ENCODE results near the gene SMS. TPM values are rescaled to one million over a fixed set of nuclear protein-coding genes. Genes with fewer than 3 reads are reported as not detected.

The SMS gene
- total and polyA plus RNA-seq, 2 experiments from 2014 or later: 185 to 274 TPM

DNA sequence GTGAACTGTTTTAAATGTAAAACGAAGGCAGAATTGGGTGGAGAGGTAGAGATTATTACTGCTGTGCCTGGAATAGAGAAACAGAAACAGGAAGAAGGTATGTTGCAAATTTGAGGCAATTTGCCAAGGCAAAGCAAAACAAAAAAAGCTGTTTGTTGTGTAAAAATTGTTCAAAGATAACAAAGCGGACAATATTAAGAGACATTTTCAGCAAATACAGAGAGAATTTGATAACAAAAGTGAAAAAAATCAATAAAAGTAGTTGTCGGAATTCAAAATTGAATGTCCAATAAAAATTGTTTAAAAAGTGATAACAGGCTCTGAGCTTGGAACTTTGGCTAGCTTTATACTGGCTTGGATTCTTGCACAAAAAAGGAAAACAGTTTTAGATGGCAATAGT, 14.4 kb upstream of the SMS start:
- H3K27ac Mint-ChIP-seq: no peak overlapping the region
- Histone ChIP-seq H3K27me3 (ENCODE audit: insufficient read depth) (no peaks in the 10 kb centered on the region), H2AFZ (no peak overlapping the region), H4K20me1 (replicated peaks; ENCODE audit: insufficient read depth) (no peaks in the 10 kb centered on the region), H3K4me2 (no peak overlapping the region), H3K79me2 (replicated peaks; ENCODE audit: insufficient read depth) (no peaks in the 10 kb centered on the region), H3K27ac (ENCODE audit: low read depth) (peak overlapping the region; percentile 65), H3K4me1 (ENCODE audit: insufficient read depth) (peaks cover 12% of the 10 kb centered on the region; the same call in 1 of the 2 replicates), H3K4me3 (no peak overlapping the region), H3K36me3 (ENCODE audit: insufficient read depth) (no peaks in the 10 kb centered on the region), H3F3A (replicated peaks; ENCODE audit: low read depth) (no peaks in the 10 kb centered on the region), H3K9me2 (ENCODE audit: insufficient read depth) (no peaks in the 10 kb centered on the region)
- no peak for ATAC-seq
- no peak for DNase-seq (ENCODE audit: low spot score)
- peaks cover 16% of the 10 kb centered on the region for H3K4me1 Mint-ChIP-seq
- peaks cover 3% of the 10 kb centered on the region for H3K27me3 Mint-ChIP-seq (ENCODE audit: insufficient read depth, low read depth, poor library complexity)
- no peaks in the 10 kb centered on the region for H3K9me3 Mint-ChIP-seq
- no peaks in the 10 kb centered on the region for H3K36me3 Mint-ChIP-seq (ENCODE audit: low read depth)
- TF ChIP-seq NANOG (IDR thresholded peaks at IDR 0.05; ENCODE audit: borderline replicate concordance) (no peak), ZNF331 (CRISPR knock-in tag; IDR thresholded peaks at IDR 0.05; ENCODE audit: low read depth) (no peak), POLR2AphosphoS5 (IDR thresholded peaks at IDR 0.05; ENCODE audit: low read depth) (no peak), EZH2 (IDR thresholded peaks at IDR 0.05; ENCODE audit: low read depth, unreplicated experiment) (no peak), CREB1 (CRISPR knock-in tag; IDR thresholded peaks at IDR 0.05; ENCODE audit: low read depth) (no peak), JUNB (IDR thresholded peaks at IDR 0.05; ENCODE audit: unreplicated experiment) (no peak), ZNF114 (CRISPR knock-in tag; IDR thresholded peaks at IDR 0.05) (no peak)
- TF ChIP-seq, protein P1, sequence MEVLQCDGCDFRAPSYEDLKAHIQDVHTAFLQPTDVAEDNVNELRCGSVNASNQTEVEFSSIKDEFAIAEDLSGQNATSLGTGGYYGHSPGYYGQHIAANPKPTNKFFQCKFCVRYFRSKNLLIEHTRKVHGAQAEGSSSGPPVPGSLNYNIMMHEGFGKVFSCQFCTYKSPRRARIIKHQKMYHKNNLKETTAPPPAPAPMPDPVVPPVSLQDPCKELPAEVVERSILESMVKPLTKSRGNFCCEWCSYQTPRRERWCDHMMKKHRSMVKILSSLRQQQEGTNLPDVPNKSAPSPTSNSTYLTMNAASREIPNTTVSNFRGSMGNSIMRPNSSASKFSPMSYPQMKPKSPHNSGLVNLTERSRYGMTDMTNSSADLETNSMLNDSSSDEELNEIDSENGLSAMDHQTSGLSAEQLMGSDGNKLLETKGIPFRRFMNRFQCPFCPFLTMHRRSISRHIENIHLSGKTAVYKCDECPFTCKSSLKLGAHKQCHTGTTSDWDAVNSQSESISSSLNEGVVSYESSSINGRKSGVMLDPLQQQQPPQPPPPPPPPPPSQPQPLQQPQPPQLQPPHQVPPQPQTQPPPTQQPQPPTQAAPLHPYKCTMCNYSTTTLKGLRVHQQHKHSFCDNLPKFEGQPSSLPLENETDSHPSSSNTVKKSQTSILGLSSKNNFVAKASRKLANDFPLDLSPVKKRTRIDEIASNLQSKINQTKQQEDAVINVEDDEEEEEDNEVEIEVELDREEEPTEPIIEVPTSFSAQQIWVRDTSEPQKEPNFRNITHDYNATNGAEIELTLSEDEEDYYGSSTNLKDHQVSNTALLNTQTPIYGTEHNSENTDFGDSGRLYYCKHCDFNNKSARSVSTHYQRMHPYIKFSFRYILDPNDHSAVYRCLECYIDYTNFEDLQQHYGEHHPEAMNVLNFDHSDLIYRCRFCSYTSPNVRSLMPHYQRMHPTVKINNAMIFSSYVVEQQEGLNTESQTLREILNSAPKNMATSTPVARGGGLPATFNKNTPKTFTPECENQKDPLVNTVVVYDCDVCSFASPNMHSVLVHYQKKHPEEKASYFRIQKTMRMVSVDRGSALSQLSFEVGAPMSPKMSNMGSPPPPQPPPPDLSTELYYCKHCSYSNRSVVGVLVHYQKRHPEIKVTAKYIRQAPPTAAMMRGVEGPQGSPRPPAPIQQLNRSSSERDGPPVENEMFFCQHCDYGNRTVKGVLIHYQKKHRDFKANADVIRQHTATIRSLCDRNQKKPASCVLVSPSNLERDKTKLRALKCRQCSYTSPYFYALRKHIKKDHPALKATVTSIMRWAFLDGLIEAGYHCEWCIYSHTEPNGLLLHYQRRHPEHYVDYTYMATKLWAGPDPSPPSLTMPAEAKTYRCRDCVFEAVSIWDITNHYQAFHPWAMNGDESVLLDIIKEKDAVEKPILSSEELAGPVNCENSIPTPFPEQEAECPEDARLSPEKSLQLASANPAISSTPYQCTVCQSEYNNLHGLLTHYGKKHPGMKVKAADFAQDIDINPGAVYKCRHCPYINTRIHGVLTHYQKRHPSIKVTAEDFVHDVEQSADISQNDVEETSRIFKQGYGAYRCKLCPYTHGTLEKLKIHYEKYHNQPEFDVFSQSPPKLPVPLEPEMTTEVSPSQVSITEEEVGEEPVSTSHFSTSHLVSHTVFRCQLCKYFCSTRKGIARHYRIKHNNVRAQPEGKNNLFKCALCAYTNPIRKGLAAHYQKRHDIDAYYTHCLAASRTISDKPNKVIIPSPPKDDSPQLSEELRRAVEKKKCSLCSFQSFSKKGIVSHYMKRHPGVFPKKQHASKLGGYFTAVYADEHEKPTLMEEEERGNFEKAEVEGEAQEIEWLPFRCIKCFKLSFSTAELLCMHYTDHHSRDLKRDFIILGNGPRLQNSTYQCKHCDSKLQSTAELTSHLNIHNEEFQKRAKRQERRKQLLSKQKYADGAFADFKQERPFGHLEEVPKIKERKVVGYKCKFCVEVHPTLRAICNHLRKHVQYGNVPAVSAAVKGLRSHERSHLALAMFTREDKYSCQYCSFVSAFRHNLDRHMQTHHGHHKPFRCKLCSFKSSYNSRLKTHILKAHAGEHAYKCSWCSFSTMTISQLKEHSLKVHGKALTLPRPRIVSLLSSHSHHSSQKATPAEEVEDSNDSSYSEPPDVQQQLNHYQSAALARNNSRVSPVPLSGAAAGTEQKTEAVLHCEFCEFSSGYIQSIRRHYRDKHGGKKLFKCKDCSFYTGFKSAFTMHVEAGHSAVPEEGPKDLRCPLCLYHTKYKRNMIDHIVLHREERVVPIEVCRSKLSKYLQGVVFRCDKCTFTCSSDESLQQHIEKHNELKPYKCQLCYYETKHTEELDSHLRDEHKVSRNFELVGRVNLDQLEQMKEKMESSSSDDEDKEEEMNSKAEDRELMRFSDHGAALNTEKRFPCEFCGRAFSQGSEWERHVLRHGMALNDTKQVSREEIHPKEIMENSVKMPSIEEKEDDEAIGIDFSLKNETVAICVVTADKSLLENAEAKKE (CRISPR knock-in tag; IDR thresholded peaks at IDR 0.05): no peak
- TF ChIP-seq, protein P2, sequence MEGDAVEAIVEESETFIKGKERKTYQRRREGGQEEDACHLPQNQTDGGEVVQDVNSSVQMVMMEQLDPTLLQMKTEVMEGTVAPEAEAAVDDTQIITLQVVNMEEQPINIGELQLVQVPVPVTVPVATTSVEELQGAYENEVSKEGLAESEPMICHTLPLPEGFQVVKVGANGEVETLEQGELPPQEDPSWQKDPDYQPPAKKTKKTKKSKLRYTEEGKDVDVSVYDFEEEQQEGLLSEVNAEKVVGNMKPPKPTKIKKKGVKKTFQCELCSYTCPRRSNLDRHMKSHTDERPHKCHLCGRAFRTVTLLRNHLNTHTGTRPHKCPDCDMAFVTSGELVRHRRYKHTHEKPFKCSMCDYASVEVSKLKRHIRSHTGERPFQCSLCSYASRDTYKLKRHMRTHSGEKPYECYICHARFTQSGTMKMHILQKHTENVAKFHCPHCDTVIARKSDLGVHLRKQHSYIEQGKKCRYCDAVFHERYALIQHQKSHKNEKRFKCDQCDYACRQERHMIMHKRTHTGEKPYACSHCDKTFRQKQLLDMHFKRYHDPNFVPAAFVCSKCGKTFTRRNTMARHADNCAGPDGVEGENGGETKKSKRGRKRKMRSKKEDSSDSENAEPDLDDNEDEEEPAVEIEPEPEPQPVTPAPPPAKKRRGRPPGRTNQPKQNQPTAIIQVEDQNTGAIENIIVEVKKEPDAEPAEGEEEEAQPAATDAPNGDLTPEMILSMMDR (conservative IDR thresholded peaks at IDR 0.05; ENCODE audit: low read depth in 2 of 2): no peak
- TF ChIP-seq, protein P3, sequence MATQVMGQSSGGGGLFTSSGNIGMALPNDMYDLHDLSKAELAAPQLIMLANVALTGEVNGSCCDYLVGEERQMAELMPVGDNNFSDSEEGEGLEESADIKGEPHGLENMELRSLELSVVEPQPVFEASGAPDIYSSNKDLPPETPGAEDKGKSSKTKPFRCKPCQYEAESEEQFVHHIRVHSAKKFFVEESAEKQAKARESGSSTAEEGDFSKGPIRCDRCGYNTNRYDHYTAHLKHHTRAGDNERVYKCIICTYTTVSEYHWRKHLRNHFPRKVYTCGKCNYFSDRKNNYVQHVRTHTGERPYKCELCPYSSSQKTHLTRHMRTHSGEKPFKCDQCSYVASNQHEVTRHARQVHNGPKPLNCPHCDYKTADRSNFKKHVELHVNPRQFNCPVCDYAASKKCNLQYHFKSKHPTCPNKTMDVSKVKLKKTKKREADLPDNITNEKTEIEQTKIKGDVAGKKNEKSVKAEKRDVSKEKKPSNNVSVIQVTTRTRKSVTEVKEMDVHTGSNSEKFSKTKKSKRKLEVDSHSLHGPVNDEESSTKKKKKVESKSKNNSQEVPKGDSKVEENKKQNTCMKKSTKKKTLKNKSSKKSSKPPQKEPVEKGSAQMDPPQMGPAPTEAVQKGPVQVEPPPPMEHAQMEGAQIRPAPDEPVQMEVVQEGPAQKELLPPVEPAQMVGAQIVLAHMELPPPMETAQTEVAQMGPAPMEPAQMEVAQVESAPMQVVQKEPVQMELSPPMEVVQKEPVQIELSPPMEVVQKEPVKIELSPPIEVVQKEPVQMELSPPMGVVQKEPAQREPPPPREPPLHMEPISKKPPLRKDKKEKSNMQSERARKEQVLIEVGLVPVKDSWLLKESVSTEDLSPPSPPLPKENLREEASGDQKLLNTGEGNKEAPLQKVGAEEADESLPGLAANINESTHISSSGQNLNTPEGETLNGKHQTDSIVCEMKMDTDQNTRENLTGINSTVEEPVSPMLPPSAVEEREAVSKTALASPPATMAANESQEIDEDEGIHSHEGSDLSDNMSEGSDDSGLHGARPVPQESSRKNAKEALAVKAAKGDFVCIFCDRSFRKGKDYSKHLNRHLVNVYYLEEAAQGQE (IDR thresholded peaks at IDR 0.05; ENCODE audit: unreplicated experiment): no peak
- TF ChIP-seq, protein P4, sequence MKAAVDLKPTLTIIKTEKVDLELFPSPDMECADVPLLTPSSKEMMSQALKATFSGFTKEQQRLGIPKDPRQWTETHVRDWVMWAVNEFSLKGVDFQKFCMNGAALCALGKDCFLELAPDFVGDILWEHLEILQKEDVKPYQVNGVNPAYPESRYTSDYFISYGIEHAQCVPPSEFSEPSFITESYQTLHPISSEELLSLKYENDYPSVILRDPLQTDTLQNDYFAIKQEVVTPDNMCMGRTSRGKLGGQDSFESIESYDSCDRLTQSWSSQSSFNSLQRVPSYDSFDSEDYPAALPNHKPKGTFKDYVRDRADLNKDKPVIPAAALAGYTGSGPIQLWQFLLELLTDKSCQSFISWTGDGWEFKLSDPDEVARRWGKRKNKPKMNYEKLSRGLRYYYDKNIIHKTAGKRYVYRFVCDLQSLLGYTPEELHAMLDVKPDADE (IDR thresholded peaks at IDR 0.05): no peak
- no peak overlapping the region for H3K4me3 Mint-ChIP-seq
